Measurements from ENCODE around the gene MYO3A. TPM values are rescaled to one million over a fixed set of nuclear protein-coding genes. Genes with fewer than 3 reads are reported as not detected.

Gene MYO3A
- total RNA-seq, 1 donor from 2014 or later = 0.23 TPM

GRCh38 chr10:26221541-26221940, 287.5 kb downstream of the MYO3A start:
- Histone ChIP-seq H3K36me3 (ENCODE audit: insufficient read depth, low read length) (no peaks in the 10 kb centered on the region), H3K79me2 (ENCODE audit: insufficient read depth, low read length) (no peaks in the 10 kb centered on the region), H3K9ac (ENCODE audit: low read length) (no peak overlapping the region), H3K27ac (ENCODE audit: low read depth, low read length) (no peak overlapping the region), H3K4me1 (ENCODE audit: insufficient read depth, low read length) (peaks cover 2% of the 10 kb centered on the region), H3K4me3 (ENCODE audit: insufficient read depth, low read depth, low read length) (no peak overlapping the region), H3K9me3 (ENCODE audit: insufficient read depth, low read depth, low read length) (no peaks in the 10 kb centered on the region), H3K27me3 (ENCODE audit: insufficient read depth, low read length) (peaks cover 43% of the 10 kb centered on the region), H2AFZ (ENCODE audit: low read depth, low read length) (no peak overlapping the region), H3K4me2 (ENCODE audit: low read length) (no peak overlapping the region), H4K20me1 (ENCODE audit: insufficient read depth, low read length) (peaks cover 3% of the 10 kb centered on the region)
- Mint-ChIP-seq H3K36me3 (ENCODE audit: low read depth, unreplicated experiment) (no peaks in the 10 kb centered on the region), H3K4me1 (ENCODE audit: low read depth, unreplicated experiment) (no peaks in the 10 kb centered on the region), H3K27ac (ENCODE audit: unreplicated experiment) (no peak overlapping the region), H3K9me3 (ENCODE audit: unreplicated experiment) (peaks cover 2% of the 10 kb centered on the region), H3K27me3 (ENCODE audit: low read depth, unreplicated experiment) (peaks cover 74% of the 10 kb centered on the region), H3K4me3 (ENCODE audit: unreplicated experiment) (no peak overlapping the region)
- DNase-seq (ENCODE audit: low read depth) (no peak), FAIRE-seq (no peak)
- no peak for TF ChIP-seq EZH2 (IDR thresholded peaks at IDR 0.05; ENCODE audit: insufficient read depth, low read length)
- TF ChIP-seq, protein P1, sequence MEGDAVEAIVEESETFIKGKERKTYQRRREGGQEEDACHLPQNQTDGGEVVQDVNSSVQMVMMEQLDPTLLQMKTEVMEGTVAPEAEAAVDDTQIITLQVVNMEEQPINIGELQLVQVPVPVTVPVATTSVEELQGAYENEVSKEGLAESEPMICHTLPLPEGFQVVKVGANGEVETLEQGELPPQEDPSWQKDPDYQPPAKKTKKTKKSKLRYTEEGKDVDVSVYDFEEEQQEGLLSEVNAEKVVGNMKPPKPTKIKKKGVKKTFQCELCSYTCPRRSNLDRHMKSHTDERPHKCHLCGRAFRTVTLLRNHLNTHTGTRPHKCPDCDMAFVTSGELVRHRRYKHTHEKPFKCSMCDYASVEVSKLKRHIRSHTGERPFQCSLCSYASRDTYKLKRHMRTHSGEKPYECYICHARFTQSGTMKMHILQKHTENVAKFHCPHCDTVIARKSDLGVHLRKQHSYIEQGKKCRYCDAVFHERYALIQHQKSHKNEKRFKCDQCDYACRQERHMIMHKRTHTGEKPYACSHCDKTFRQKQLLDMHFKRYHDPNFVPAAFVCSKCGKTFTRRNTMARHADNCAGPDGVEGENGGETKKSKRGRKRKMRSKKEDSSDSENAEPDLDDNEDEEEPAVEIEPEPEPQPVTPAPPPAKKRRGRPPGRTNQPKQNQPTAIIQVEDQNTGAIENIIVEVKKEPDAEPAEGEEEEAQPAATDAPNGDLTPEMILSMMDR (IDR thresholded peaks at IDR 0.05; ENCODE audit: insufficient read depth, low read depth, low read length) = no peak

- H3K79me2 ChIP-seq (ENCODE audit: insufficient read depth, low read length) = no peaks in the 10 kb centered on the region
- H3K27ac Mint-ChIP-seq (ENCODE audit: unreplicated experiment) = no peak overlapping the region
These were observed 288.5 kb downstream of the MYO3A start for GRCh38 chr10:26222563-26222962.

DNA sequence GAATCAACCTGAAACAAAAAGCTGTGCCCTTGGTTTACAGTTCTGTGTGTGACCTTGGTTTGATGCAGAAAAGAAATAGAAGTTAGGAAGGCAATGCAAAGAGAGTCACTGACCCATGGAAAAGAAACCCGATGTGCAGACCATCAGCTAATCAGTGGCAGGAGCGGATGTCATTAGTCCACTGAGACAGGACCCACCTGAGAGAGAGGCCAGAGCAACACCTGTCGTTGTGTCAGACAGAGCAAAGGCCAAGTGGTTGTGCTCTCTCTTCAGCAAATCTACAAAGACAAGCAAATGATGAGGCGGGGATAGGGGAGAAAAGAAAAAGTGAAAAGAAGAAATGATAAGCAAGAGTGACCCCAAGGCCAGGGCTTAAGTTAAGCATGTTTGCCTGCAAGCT, 291.3 kb downstream of the MYO3A start:
- FAIRE-seq (no peak), DNase-seq (ENCODE audit: low read depth) (no peak)
- no peak overlapping the region for H3K9ac ChIP-seq (ENCODE audit: low read length)
- no peaks in the 10 kb centered on the region for H3K36me3 ChIP-seq (ENCODE audit: insufficient read depth, low read length)
- H3K27me3 ChIP-seq (ENCODE audit: insufficient read depth, low read length) = peaks cover 9% of the 10 kb centered on the region
- H2AFZ ChIP-seq (ENCODE audit: low read depth, low read length) = no peak overlapping the region
- H3K27ac ChIP-seq (ENCODE audit: low read depth, low read length) = no peak overlapping the region
- Mint-ChIP-seq H3K4me1 (ENCODE audit: low read depth, unreplicated experiment) (no peaks in the 10 kb centered on the region), H3K4me3 (ENCODE audit: unreplicated experiment) (no peak overlapping the region), H3K27ac (ENCODE audit: unreplicated experiment) (no peak overlapping the region), H3K36me3 (ENCODE audit: low read depth, unreplicated experiment) (no peaks in the 10 kb centered on the region), H3K27me3 (ENCODE audit: low read depth, unreplicated experiment) (peaks cover 56% of the 10 kb centered on the region), H3K9me3 (ENCODE audit: unreplicated experiment) (peaks cover 2% of the 10 kb centered on the region)
- H4K20me1 ChIP-seq (ENCODE audit: insufficient read depth, low read length) = no peaks in the 10 kb centered on the region
- no peak overlapping the region for H3K4me2 ChIP-seq (ENCODE audit: low read length)
- TF ChIP-seq, protein P1 (IDR thresholded peaks at IDR 0.05; ENCODE audit: insufficient read depth, low read depth, low read length) = no peak
- no peak for TF ChIP-seq EZH2 (IDR thresholded peaks at IDR 0.05; ENCODE audit: insufficient read depth, low read length)
- H3K79me2 ChIP-seq (ENCODE audit: insufficient read depth, low read length) = no peaks in the 10 kb centered on the region
- H3K4me3 ChIP-seq (ENCODE audit: insufficient read depth, low read depth, low read length) = no peak overlapping the region
- H3K9me3 ChIP-seq (ENCODE audit: insufficient read depth, low read depth, low read length) = no peaks in the 10 kb centered on the region
- no peaks in the 10 kb centered on the region for H3K4me1 ChIP-seq (ENCODE audit: insufficient read depth, low read length)

More at GRCh38 chr10:26222563-26222962, 288.5 kb downstream of the MYO3A start:
- Histone ChIP-seq H3K9me3 (ENCODE audit: insufficient read depth, low read depth, low read length) (no peaks in the 10 kb centered on the region), H3K4me3 (ENCODE audit: insufficient read depth, low read depth, low read length) (no peak overlapping the region), H2AFZ (ENCODE audit: low read depth, low read length) (no peak overlapping the region), H3K4me2 (ENCODE audit: low read length) (no peak overlapping the region), H3K27me3 (ENCODE audit: insufficient read depth, low read length) (peaks cover 33% of the 10 kb centered on the region), H3K27ac (ENCODE audit: low read depth, low read length) (no peak overlapping the region), H4K20me1 (ENCODE audit: insufficient read depth, low read length) (no peaks in the 10 kb centered on the region), H3K36me3 (ENCODE audit: insufficient read depth, low read length) (no peaks in the 10 kb centered on the region), H3K9ac (ENCODE audit: low read length) (no peak overlapping the region), H3K4me1 (ENCODE audit: insufficient read depth, low read length) (no peaks in the 10 kb centered on the region)
- no peak for DNase-seq (ENCODE audit: low read depth)
- Mint-ChIP-seq H3K9me3 (ENCODE audit: unreplicated experiment) (peaks cover 2% of the 10 kb centered on the region), H3K4me3 (ENCODE audit: unreplicated experiment) (no peak overlapping the region), H3K4me1 (ENCODE audit: low read depth, unreplicated experiment) (no peaks in the 10 kb centered on the region), H3K36me3 (ENCODE audit: low read depth, unreplicated experiment) (no peaks in the 10 kb centered on the region), H3K27me3 (ENCODE audit: low read depth, unreplicated experiment) (peaks cover 69% of the 10 kb centered on the region)
- FAIRE-seq = no peak
- TF ChIP-seq EZH2 (IDR thresholded peaks at IDR 0.05; ENCODE audit: insufficient read depth, low read length) = no peak
- TF ChIP-seq, protein P1 (IDR thresholded peaks at IDR 0.05; ENCODE audit: insufficient read depth, low read depth, low read length) = no peak
